ENCODE results near the gene PIK3R3.

DNA sequence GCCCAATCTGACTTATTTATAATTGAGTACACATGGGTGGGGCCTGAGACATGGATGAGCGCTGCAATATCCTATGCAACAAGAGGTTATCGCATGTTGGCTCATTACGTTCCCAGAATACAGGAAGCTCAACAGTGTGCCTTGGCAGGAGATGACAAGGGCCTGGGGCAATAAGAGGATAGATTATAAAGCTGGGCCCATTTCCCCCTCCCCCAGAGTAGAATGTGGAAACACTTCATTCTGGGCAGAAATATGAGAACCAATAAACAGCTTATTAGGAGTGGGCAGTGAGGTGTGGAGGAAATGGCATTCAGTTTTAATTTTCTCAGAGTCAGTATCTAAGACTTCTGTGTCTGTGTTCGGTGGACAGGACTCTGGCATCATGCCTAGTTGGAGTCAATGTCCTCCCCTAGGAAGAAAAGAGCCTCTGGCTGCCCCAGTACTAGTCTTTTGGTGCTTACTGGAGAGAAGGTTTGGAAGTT is 92.8 kb downstream of the PIK3R3 start:
- TF ChIP-seq, protein P1, sequence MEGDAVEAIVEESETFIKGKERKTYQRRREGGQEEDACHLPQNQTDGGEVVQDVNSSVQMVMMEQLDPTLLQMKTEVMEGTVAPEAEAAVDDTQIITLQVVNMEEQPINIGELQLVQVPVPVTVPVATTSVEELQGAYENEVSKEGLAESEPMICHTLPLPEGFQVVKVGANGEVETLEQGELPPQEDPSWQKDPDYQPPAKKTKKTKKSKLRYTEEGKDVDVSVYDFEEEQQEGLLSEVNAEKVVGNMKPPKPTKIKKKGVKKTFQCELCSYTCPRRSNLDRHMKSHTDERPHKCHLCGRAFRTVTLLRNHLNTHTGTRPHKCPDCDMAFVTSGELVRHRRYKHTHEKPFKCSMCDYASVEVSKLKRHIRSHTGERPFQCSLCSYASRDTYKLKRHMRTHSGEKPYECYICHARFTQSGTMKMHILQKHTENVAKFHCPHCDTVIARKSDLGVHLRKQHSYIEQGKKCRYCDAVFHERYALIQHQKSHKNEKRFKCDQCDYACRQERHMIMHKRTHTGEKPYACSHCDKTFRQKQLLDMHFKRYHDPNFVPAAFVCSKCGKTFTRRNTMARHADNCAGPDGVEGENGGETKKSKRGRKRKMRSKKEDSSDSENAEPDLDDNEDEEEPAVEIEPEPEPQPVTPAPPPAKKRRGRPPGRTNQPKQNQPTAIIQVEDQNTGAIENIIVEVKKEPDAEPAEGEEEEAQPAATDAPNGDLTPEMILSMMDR (IDR thresholded peaks at IDR 0.05): no peak
- TF ChIP-seq, protein P2, sequence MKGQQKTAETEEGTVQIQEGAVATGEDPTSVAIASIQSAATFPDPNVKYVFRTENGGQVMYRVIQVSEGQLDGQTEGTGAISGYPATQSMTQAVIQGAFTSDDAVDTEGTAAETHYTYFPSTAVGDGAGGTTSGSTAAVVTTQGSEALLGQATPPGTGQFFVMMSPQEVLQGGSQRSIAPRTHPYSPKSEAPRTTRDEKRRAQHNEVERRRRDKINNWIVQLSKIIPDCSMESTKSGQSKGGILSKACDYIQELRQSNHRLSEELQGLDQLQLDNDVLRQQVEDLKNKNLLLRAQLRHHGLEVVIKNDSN (CRISPR knock-in tag; IDR thresholded peaks at IDR 0.05): no peak
- no peak for TF ChIP-seq GTF2I (CRISPR knock-in tag; conservative IDR thresholded peaks at IDR 0.05)

All from WTC11 (cell line).